Cardiac muscle cell (in vitro differentiated cells and primary cell): ENCODE results near the gene NCMAP. TPM values are rescaled to one million over a fixed set of nuclear protein-coding genes. Genes with fewer than 3 reads are reported as not detected.
A peak's percentile ranks its signal among the peaks of the same experiment; 100 is the strongest.

Experiments used
- DNase-seq, 2 donors: peaks; one replicate each; pipeline versions ENCODE4 v3.0.0 to v3.0.0-alpha.2; 2010 to 2017; ENCODE audit warnings: low read depth in 1 of 2, low spot score in 1 of 2
- H3K27ac ChIP-seq: fragments of 200-600 bp; sonication (generic); 2 replicates; pipeline ENCODE4 v1.5.1; 2016
- H3K27me3 ChIP-seq: fragments of 200-600 bp; sonication (generic); 2 replicates; pipeline ENCODE4 v1.6.0; 2016; ENCODE audit warnings: control low read depth
- H3K36me3 ChIP-seq: fragments of 200-600 bp; sonication (generic); 2 replicates; pipeline ENCODE4 v1.5.1; 2016; ENCODE audit warnings: control low read depth
- H3K4me1 ChIP-seq: fragments of 200-600 bp; sonication (generic); 2 replicates; pipeline ENCODE4 v1.8.1; 2017; ENCODE audit warnings: low read depth, mild to moderate bottlenecking, mixed run types
- H3K4me3 ChIP-seq: fragments of 200-600 bp; sonication (generic); 2 replicates; pipeline ENCODE4 v1.5.1; 2016; ENCODE audit warnings: mild to moderate bottlenecking
- H3K9me3 ChIP-seq: fragments of 200-600 bp; sonication (generic); 2 replicates; pipeline ENCODE4 v1.5.1; 2017; ENCODE audit warnings: low read depth, mild to moderate bottlenecking, control low read depth
- polyA plus RNA-seq: library from polyadenylated mRNA; unstranded; fragments of >200 nt; fragmentation: Nextera tagmentation; extraction: Ambion mirVana; gene quantifications from 2 replicates; pipeline ENCODE4 v1.2.1, GENCODE V29; 2016
- total RNA-seq: library from RNA; depleted of rRNA; stranded (reverse); fragments of >200 nt; gene quantifications from 2 replicates; pipeline ENCODE4 v1.2.3, GENCODE V29; 2016
- TF ChIP-seq, protein P1 (sequence below): IDR thresholded peaks from 2 replicates; pipeline ENCODE4 v1.5.1; 2012; ENCODE audit warnings: low read depth, mild to moderate bottlenecking, low read length

The NCMAP gene
- total and polyA plus RNA-seq, 2 experiments from 2014 or later, result not detected

DNA sequence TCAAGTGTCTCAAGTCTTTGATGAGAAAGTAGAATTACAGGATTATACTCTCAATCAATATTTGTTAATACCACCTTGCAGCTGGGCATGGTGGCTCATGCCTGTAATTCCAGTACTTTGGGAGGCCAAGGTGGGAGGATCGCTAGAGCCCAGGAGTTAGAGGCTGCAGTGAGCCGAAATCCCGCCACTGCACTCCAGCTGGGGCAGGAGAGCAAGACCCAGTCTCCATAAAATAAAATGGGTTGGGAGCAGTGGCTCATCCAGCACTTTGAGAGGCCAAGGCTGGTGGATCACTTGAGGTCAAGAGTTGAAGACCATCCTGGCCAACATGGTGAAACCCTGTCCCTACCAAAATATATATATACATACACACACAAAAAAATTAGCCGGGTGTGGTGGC is 1.2 kb upstream of the NCMAP start:
- Histone ChIP-seq H3K27ac (no peak overlapping the region), H3K9me3 (no peaks in the 10 kb centered on the region), H3K36me3 (no peaks in the 10 kb centered on the region), H3K4me3 (no peak overlapping the region), H3K27me3 (peaks cover 26% of the 10 kb centered on the region), H3K4me1 (peaks cover 14% of the 10 kb centered on the region)
- TF ChIP-seq, protein P1, sequence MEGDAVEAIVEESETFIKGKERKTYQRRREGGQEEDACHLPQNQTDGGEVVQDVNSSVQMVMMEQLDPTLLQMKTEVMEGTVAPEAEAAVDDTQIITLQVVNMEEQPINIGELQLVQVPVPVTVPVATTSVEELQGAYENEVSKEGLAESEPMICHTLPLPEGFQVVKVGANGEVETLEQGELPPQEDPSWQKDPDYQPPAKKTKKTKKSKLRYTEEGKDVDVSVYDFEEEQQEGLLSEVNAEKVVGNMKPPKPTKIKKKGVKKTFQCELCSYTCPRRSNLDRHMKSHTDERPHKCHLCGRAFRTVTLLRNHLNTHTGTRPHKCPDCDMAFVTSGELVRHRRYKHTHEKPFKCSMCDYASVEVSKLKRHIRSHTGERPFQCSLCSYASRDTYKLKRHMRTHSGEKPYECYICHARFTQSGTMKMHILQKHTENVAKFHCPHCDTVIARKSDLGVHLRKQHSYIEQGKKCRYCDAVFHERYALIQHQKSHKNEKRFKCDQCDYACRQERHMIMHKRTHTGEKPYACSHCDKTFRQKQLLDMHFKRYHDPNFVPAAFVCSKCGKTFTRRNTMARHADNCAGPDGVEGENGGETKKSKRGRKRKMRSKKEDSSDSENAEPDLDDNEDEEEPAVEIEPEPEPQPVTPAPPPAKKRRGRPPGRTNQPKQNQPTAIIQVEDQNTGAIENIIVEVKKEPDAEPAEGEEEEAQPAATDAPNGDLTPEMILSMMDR, result no peak
- DNase-seq, result no peak

DNA sequence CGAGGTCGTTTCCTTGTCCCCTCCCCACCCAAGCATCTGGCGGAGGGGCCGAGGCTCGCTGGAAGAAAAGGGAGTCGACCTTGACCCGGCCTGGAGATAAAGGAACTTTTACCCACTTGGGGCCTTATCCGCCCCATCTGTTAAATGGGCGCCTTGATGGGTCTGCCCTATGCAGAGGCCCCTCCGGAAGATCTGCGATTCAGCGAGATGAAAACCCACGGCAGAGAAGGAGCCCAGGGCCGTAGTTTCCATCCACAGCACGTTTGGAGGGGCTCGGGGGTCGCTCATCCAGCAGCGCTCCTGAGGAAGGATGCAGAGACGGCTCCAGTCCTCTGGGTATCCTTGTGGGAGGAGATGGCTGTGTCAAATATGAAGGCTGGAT is 518 bp downstream of the NCMAP start:
- Histone ChIP-seq H3K36me3 (no peaks in the 10 kb centered on the region), H3K27me3 (peaks cover 26% of the 10 kb centered on the region), H3K4me3 (peak overlapping the region; percentile 25), H3K9me3 (no peaks in the 10 kb centered on the region), H3K4me1 (peaks cover 14% of the 10 kb centered on the region), H3K27ac (no peak overlapping the region)
- TF ChIP-seq, protein P1, result no peak
- no peak for DNase-seq

DNA sequence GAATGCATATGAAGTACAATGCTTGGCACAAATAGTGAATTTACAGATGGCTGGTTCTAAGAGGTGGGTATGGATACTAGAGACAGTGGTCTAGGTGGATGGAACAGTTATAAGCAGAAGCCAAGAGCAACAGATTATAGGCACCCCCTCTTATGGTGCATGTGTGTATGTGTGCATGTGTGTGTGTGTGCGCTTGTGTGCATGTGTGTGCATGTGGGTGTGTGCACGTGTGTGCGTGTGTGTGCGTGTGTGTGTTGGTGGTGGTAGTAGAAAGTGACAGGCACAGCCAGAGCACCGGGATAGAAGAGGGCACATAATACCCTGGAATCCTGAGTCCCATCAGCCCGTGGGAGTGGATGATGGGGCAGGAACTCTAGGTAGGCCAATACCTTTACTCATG is 1.3 kb downstream of the NCMAP start:
- peaks cover 26% of the 10 kb centered on the region for H3K27me3 ChIP-seq
- peaks cover 8% of the 10 kb centered on the region for H3K4me1 ChIP-seq
- H3K27ac ChIP-seq, result no peak overlapping the region
- H3K4me3 ChIP-seq, result no peak overlapping the region
- H3K36me3 ChIP-seq, result no peaks in the 10 kb centered on the region
- TF ChIP-seq, protein P1, result no peak
- no peaks in the 10 kb centered on the region for H3K9me3 ChIP-seq
- no peak for DNase-seq

DNA sequence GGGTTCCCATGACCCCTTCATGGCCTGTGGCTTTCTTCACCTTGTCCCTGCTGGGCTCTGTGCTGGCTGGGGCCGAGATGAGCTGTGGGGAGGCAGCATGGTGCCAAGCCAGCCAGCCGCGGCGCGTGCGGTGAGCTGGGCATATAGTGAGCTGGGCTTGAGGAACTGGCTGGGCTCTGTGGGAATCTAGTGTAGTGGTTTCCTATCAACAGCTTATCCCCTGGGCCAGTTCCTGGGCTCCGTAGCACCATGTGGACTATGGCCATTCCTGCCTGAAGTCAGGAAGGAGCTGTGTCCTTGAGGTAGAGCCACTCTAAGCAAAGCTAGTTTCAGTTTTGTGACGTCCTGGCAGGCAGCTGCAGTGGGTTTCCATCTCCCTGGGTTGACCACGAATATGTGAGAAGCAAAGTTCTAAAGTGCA is 1.8 kb downstream of the NCMAP start:
- Histone ChIP-seq H3K4me1 (peaks cover 4% of the 10 kb centered on the region), H3K4me3 (no peak overlapping the region), H3K36me3 (no peaks in the 10 kb centered on the region), H3K27me3 (peaks cover 26% of the 10 kb centered on the region), H3K27ac (no peak overlapping the region), H3K9me3 (no peaks in the 10 kb centered on the region)
- TF ChIP-seq, protein P1, result no peak
- no peak for DNase-seq

DNA sequence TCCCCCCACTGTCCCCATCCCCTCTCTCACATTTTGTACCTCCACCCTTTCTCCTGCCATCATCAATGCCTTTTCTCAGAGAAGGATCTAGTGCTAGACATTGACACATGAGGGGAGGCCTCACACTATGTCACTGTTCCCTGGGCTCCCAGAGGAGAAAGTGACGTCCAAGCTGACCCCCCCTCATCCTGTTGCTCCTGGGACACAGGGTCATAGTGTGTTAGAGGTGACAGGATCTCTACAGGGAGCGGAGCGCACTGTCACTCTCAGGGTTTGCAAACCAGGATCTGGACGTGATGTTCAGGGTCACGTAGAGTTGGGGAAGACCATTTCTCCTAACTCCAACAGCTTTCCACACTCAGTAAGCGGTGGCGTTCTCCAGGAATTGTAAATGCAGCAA is 2.6 kb downstream of the NCMAP start:
- no peak for DNase-seq
- Histone ChIP-seq H3K9me3 (no peaks in the 10 kb centered on the region), H3K27me3 (peaks cover 26% of the 10 kb centered on the region), H3K4me3 (no peak overlapping the region), H3K36me3 (no peaks in the 10 kb centered on the region), H3K27ac (no peak overlapping the region), H3K4me1 (peaks cover 4% of the 10 kb centered on the region)
- TF ChIP-seq, protein P1, result no peak
